GM19324 (cell line): ENCODE results near the gene TMEM150B.

Experiments used
- ATAC-seq: cut with Tn5 transposase; IDR thresholded peaks from one replicate; pipeline ENCODE4 v1.9.1; 2021; ENCODE audit warnings: mild to moderate bottlenecking, moderate library complexity; ENCODE audit not compliant: unreplicated experiment, low FRiP score

Gene TMEM150B

GRCh38 chr19:55355213-55355821 is 30.2 kb upstream of the TMEM150B start:
- no peak for ATAC-seq

- no peak for ATAC-seq
Observed at GRCh38 chr19:55354698-55355212, 29.6 kb upstream of the TMEM150B start, which contains the start of gene COX6B2. COX6B2 (minus strand) TSS chr19:55354719; CDS start chr19:55354521, 198 bp downstream.

- no peak for ATAC-seq
Observed at GRCh38 chr19:55353803-55354697, 28.9 kb upstream of the TMEM150B start.

- no peak for ATAC-seq
Observed at GRCh38 chr19:55353356-55353802, 28.2 kb upstream of the TMEM150B start.

- no peak for ATAC-seq
Observed at GRCh38 chr19:55352549-55353145, 27.5 kb upstream of the TMEM150B start.

- no peak for ATAC-seq
Observed at GRCh38 chr19:55352040-55352439, 26.9 kb upstream of the TMEM150B start.

- no peak for ATAC-seq
Observed at GRCh38 chr19:55350620-55351315, 25.6 kb upstream of the TMEM150B start.

- no peak for ATAC-seq
Observed at GRCh38 chr19:55348317-55349034, 23.3 kb upstream of the TMEM150B start.

GRCh38 chr19:55347442-55348009 is 22.4 kb upstream of the TMEM150B start:
- ATAC-seq: no peak

GRCh38 chr19:55346725-55347441 is 21.7 kb upstream of the TMEM150B start:
- ATAC-seq: no peak

- no peak for ATAC-seq
Observed at GRCh38 chr19:55345818-55346724, 20.9 kb upstream of the TMEM150B start.

GRCh38 chr19:55345101-55345817 is 20.1 kb upstream of the TMEM150B start:
- no peak for ATAC-seq

- ATAC-seq: no peak
Observed at GRCh38 chr19:55344444-55344843, 19.3 kb upstream of the TMEM150B start.

- ATAC-seq: no peak
Observed at GRCh38 chr19:55341595-55342531, 16.7 kb upstream of the TMEM150B start.

GRCh38 chr19:55341171-55341588 is 16.0 kb upstream of the TMEM150B start:
- ATAC-seq: no peak

GRCh38 chr19:55340784-55341147 is 15.6 kb upstream of the TMEM150B start:
- ATAC-seq: no peak
